DOHH2 (cell line): ENCODE data around the gene MARS1.

Source experiments
- H3F3A ChIP-seq: fragments of 200-600 bp; sonication (generic), shearing (Covaris generic); 2 replicates; pipeline ENCODE4 v1.6.0; 2016; ENCODE audit warnings: antibody characterized with exemption, mild to moderate bottlenecking; ENCODE audit not compliant: control insufficient read depth, insufficient read depth
- H3K27ac ChIP-seq: fragments of 200-600 bp; sonication (generic); 2 replicates; pipeline ENCODE4 v1.5.1; 2014; ENCODE audit warnings: low read depth, mild to moderate bottlenecking, low read length, moderate library complexity
- H3K27me3 ChIP-seq: fragments of 200-600 bp; sonication (generic); 2 replicates; pipeline ENCODE4 v1.6.1; 2014; ENCODE audit warnings: mild to moderate bottlenecking, low read length, mixed read lengths; ENCODE audit not compliant: control insufficient read depth
- H3K36me3 ChIP-seq: fragments of 200-600 bp; sonication (generic); 2 replicates; pipeline ENCODE4 v1.6.1; 2014; ENCODE audit warnings: mild to moderate bottlenecking, low read length, moderate library complexity, mixed read lengths; ENCODE audit not compliant: control insufficient read depth
- H3K4me1 ChIP-seq: fragments of 200-600 bp; sonication (generic); 2 replicates; pipeline ENCODE4 v1.6.1; 2014; ENCODE audit warnings: mild to moderate bottlenecking, low read length, mixed read lengths; ENCODE audit not compliant: control insufficient read depth
- H3K4me2 ChIP-seq: fragments of 200-600 bp; sonication (generic); 2 replicates; pipeline ENCODE4 v1.6.0; 2014; ENCODE audit warnings: mild to moderate bottlenecking, low read length, moderate library complexity
- H3K4me3 ChIP-seq: fragments of 200-600 bp; sonication (generic); 2 replicates; pipeline ENCODE4 v1.5.1; 2014; ENCODE audit warnings: mild to moderate bottlenecking, low read length, mixed read lengths
- H3K79me2 ChIP-seq: fragments of 200-600 bp; sonication (generic); 2 replicates; pipeline ENCODE4 v1.6.1; 2014; ENCODE audit warnings: mild to moderate bottlenecking, low read length, mixed read lengths; ENCODE audit not compliant: control insufficient read depth
- H3K9me2 ChIP-seq: fragments of 200-600 bp; sonication (generic); replicated peaks from 2 replicates; pipeline ENCODE4 v1.6.1; 2014; ENCODE audit warnings: mild to moderate bottlenecking, low read length, mixed read lengths; ENCODE audit not compliant: control insufficient read depth
- H3K9me3 ChIP-seq: fragments of 200-600 bp; sonication (generic); 2 replicates; pipeline ENCODE4 v1.6.1; 2014; ENCODE audit warnings: antibody characterized with exemption, low read length, mixed read lengths; ENCODE audit not compliant: control insufficient read depth, insufficient read depth
- H4K20me1 ChIP-seq: fragments of 200-600 bp; sonication (generic); 2 replicates; pipeline ENCODE4 v1.6.0; 2014; ENCODE audit warnings: low read depth, mild to moderate bottlenecking, antibody characterized with exemption, low read length, moderate library complexity; ENCODE audit not compliant: control insufficient read depth, insufficient read depth
- CTCF ChIP-seq: fragments of 200-600 bp; sonication (generic); IDR thresholded peaks from one replicate; pipeline ENCODE4 v1.5.1; 2014; ENCODE audit warnings: antibody characterized with exemption, mild to moderate bottlenecking, low read depth, low read length; ENCODE audit not compliant: poor library complexity, severe bottlenecking
- EZH2phosphoT487 ChIP-seq: fragments of 200-600 bp; sonication (generic); IDR thresholded peaks from 2 replicates; pipeline ENCODE4 v1.6.1; 2017; ENCODE audit warnings: borderline replicate concordance, mild to moderate bottlenecking, antibody characterized with exemption, low read length, moderate library complexity, mixed read lengths

The MARS1 gene

DNA sequence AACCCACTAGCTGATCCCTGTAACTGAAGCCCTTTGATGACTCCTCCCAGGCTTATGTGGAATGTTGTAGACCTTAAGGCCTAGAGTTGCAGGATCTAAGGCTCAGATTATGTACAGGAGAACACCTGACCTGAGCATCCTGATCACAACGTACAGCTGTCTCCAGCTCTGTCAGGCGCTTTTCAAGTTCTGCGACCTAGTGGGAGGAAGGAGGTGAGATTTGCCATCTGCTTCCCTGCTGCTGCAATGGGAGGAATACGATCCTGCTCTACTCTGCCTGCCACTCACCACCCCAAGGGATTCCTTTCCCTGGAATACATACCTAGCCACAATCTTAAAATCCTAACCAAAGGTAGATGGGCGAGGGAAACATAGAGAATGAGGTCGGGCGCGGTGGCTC lies 45.2 kb downstream of the MARS1 start:
- TF ChIP-seq EZH2phosphoT487 = no peak
- no peak for TF ChIP-seq CTCF
- H3K4me1 ChIP-seq = no peaks in the 10 kb centered on the region
- no peak overlapping the region for H3K27ac ChIP-seq
- no peaks in the 10 kb centered on the region for H3K27me3 ChIP-seq
- H3K36me3 ChIP-seq = peaks cover 65% of the 10 kb centered on the region
- no peaks in the 10 kb centered on the region for H3K9me3 ChIP-seq
- H3K4me2 ChIP-seq = no peak overlapping the region
- no peaks in the 10 kb centered on the region for H3K9me2 ChIP-seq
- peaks cover 2% of the 10 kb centered on the region; the same call in 1 of the 2 replicates for H3F3A ChIP-seq
- no peaks in the 10 kb centered on the region for H3K79me2 ChIP-seq
- no peaks in the 10 kb centered on the region for H4K20me1 ChIP-seq
- no peak overlapping the region for H3K4me3 ChIP-seq

DNA sequence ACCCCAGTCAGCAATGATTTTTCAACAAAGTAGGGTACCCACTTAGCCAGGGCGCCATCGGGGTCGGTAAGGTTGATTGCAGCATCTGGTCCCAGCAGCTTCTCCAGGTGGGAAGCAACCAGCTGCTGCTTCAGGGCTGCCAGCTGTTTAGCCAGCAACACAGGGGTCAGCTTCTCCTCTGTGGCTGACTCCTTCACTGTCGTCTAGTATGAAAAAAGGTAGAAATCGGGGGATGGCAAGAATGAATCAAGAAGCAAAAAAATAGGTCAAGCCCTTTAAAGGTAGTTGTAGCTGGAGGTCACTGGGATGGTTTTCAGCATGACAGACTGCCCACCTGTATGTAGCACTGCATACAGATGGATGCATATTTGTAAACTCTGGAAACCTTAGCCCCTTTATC lies 46.4 kb downstream of the MARS1 start:
- H4K20me1 ChIP-seq = no peaks in the 10 kb centered on the region
- H3F3A ChIP-seq = peaks cover 2% of the 10 kb centered on the region; the same call in 1 of the 2 replicates
- no peak overlapping the region for H3K27ac ChIP-seq
- H3K79me2 ChIP-seq = no peaks in the 10 kb centered on the region
- H3K36me3 ChIP-seq = peaks cover 57% of the 10 kb centered on the region
- no peak overlapping the region for H3K4me2 ChIP-seq
- no peak overlapping the region for H3K4me3 ChIP-seq
- no peaks in the 10 kb centered on the region for H3K9me3 ChIP-seq
- no peak for TF ChIP-seq CTCF
- no peak for TF ChIP-seq EZH2phosphoT487
- H3K9me2 ChIP-seq = no peaks in the 10 kb centered on the region
- H3K4me1 ChIP-seq = no peaks in the 10 kb centered on the region
- no peaks in the 10 kb centered on the region for H3K27me3 ChIP-seq

DNA sequence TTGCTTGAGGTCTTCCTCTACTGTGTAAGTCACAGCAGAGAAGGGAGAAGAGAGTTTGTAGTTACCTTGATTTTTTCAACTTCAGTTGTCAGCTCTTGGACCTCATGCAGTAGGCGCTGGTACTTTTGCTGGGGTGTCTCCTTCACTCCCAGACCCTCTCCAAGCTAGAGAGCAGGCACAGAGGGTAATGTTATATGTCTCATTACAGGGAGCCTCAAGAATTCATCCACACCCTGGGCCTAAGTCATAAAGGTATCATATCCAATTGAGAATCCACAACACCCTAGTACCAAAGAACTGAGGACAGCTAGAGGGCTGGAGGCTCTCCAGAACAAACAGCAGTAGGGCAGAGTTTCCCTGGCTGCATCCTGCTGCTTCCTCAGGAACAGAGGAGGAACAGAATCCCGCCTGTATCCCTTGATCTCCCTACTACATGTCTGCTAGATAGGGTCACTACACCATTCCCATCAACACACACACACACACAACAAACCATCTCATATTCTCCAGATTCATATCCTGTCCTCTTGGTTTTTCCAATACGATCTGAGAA lies 47.2 kb downstream of the MARS1 start:
- H3K4me1 ChIP-seq = no peaks in the 10 kb centered on the region

More for the DNA sequence above, 47.2 kb downstream of the MARS1 start:
- H3K36me3 ChIP-seq = peaks cover 52% of the 10 kb centered on the region
- no peaks in the 10 kb centered on the region for H3K9me2 ChIP-seq
- H3F3A ChIP-seq = peaks cover 2% of the 10 kb centered on the region; the same call in 1 of the 2 replicates
- TF ChIP-seq CTCF (no peak), EZH2phosphoT487 (no peak)
- no peak overlapping the region for H3K4me2 ChIP-seq
- no peaks in the 10 kb centered on the region for H3K27me3 ChIP-seq
- H3K27ac ChIP-seq = no peak overlapping the region
- no peak overlapping the region for H3K4me3 ChIP-seq
- no peaks in the 10 kb centered on the region for H4K20me1 ChIP-seq
- H3K9me3 ChIP-seq = no peaks in the 10 kb centered on the region
- H3K79me2 ChIP-seq = no peaks in the 10 kb centered on the region
